ENCODE data around the gene MEIOSIN. TPM values are rescaled to one million over a fixed set of nuclear protein-coding genes. Genes with fewer than 3 reads are reported as not detected.
"Not testable (repeated sequence)": the region's sequence is repeated elsewhere in the genome, so short reads cannot be mapped to it uniquely, and the experiment has no call there.

Gene MEIOSIN
- total RNA-seq, 1 donor from 2014 or later = not detected

DNA sequence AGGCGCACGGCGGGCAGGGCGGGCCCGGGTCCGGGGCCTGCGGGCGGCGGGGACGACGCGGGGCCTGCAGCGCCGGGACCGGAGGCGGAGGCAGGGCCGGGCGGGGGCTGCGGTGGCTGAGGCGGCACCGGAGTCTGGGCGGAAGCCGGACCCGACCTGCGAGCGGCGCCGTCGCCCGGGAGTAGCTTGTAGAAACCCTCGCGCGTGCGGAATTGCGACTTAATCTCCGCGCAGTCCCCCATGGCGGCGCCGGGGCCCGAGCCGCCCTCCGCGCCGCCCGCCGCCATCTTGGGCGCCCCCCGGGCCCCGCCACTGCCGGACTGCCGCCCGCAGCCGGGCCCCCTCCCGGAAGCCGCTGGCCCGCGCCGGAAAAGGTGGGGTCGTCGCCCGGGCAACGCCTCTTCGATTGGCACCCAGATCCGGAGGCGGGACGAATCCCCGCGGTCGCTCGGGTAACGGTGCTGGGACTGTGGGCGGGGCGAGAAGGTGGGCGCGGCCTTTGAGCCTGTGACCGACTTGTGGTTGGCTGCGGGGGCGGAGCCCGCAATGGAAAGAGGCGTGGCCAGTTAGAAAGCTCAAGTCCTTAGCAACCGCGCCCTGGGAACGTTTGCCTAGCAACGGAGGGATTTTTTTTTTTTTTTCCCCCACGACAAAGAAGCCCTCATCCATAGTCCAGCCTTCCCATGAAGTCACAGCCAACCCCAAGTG is 59.4 kb downstream of the MEIOSIN start, which contains the start of gene DMWD:
Gene DMWD, minus strand, starts transcription at position 376 of the 708 bp plus-strand sequence. Its CDS starts 89 bp downstream, at position 287.
- DNase-seq (ENCODE audit: low spot score) (peak; percentile 100), ATAC-seq (peak; percentile 99)

DNA sequence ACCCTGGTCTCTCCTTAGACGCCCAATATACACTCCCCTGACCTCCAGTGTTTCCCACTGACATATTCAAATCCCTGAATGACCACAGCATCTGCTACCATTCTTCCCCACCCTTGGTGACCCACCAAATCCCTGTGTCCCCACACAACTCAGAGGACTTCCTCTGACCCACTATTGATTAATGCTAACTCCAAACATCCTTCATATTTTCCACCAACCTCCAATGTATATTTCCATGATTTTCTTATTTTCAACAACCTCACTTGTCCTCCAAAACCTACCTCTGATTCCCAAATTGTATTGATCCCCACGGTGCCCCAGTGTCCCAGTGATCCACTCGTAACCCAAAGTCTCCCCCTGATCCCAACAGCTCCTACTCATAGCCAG is 59.9 kb downstream of the MEIOSIN start:
- ATAC-seq = no peak
- no peak for DNase-seq (ENCODE audit: low spot score)

DNA sequence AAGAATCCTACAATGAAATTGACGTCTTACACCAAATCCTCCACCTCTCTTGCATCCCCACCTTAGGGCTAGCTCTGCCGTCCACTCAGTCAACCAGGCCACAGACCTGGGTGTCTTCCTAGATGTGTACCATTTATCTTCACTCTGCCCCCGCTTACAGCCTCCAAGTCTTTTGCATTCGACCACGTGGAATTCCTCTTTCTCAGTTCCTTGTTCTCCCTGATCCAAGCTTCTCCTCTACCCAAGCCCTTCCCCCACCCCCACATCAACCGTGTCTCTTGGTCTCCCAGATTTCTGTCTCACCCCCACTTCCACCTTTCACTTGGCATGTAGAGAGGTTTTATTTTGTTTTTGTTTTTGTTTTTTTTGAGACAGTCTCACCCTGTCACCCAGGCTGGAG is 60.6 kb downstream of the MEIOSIN start:
- DNase-seq (ENCODE audit: low spot score) (no peak), ATAC-seq (no peak)

DNA sequence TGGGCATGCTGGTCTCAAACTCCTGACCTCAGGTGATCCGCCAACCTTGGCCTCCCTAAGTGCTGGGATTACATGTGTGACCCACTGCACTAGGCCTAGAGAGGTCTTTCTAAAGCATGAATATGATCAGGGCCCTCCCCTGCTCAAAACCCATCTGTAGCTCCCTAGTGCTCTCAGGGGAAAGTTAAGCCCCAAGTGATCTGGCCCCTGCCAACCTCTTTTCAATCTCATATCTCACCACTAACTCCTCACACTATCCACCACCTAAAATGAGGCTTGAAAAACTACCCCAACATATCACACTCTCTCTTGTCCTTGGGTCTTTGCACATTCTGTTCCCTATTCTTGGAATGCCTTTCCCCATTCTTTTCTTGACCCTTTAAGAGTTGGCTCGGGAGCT is 61.4 kb downstream of the MEIOSIN start:
- DNase-seq (ENCODE audit: low spot score) = no peak

DNA sequence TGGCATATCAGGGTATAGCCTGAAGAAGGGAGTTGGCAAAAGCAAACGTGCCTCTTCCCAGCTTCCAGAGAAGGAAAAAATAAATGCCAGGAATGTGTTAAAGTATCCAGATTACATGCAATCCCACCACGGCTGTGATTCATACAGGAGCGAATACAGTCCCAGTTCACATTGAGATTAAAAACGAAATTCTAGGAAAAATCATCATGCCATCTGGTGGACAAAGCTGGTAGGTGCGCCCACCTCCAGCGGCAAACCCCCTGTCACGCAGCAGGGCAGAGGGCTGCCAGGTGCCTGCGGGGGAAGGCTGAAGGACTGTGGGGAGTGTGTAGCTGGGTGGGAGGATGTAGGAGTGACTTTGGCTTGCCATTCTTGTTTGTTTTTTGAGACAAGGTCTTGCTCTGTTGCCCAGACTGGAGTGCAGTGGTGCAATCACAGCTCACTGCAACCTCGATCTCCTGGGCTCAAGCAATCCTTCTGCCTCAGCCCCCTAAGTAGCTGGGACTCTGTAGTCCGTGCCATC is 65.8 kb downstream of the MEIOSIN start:
- ATAC-seq (peak; percentile 93), DNase-seq (ENCODE audit: low spot score) (no peak)

More for the DNA sequence above, 61.4 kb downstream of the MEIOSIN start:
- no peak for ATAC-seq

DNA sequence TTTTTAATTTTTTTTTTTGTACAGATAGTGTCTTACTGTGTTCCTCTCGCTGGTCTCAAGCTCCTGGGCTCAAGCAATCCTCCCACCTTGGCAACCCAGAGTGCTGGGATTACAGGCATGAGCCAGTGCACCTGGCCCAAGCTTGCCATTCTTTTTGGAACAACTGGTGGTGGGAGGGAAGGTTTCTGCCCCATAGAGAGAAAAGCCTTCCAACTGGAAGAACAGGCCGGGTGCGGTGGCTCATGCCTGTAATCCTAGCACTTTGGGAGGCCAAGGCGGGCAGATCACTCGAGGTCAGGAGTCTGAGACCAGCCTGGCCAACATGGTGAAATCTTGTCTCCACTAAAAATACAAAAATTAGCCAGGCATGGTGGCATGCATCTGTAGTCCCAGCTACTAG is 66.3 kb downstream of the MEIOSIN start:
- not testable (repeated sequence) for DNase-seq (ENCODE audit: low spot score); ATAC-seq

DNA sequence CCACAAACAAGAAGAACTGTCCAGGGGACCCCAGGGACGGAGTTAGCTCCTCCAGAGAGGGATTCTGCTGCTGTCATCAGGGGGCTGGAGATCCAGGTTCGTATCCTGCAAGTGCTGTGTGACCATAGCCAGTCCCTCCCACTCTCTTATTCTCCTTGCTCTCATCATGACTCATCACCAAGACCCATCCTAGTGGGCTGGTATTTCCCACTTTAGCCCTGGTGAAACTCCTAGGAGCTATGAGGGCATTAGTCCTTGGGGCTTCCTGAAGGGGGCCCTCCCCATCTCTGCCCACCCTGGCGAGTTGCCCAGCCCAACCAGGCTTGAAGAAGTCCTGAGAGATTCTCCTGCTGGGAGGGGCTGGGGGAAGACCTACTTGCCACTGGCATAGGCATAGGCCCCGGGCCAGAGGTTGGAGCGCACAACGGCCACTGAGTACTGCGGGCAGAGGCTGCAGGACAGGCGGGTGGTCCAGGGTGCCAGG is 66.9 kb downstream of the MEIOSIN start:
- no peak for ATAC-seq
- no peak for DNase-seq (ENCODE audit: low spot score)

DNA sequence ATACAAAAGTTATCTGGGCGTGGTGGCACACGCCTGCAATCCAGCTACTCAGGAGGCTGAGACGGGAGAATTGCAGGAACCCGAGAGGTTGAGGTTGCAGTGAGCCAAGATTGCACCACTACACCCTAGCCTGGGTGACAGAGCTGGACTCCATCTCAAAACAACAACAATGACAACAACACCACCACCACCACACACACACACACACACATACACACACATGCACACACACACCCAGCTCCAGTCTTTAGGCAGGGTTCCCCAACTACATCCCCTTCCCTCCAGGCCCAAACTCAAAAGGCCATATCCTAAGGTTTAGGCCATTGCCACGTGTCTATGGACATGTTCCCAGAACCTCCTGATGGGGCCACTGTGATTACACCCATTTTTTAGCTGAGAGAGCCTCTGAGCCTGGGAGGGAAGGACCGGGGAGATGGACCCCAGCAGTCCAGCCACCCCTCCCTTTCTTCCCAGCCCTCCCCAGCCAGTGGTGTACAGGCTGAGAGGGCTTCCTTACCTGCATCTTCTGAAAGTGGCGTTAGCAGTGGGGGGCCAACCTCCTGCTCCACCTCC is 68.5 kb downstream of the MEIOSIN start:
- DNase-seq (ENCODE audit: low spot score) = no peak
- ATAC-seq = no peak

DNA sequence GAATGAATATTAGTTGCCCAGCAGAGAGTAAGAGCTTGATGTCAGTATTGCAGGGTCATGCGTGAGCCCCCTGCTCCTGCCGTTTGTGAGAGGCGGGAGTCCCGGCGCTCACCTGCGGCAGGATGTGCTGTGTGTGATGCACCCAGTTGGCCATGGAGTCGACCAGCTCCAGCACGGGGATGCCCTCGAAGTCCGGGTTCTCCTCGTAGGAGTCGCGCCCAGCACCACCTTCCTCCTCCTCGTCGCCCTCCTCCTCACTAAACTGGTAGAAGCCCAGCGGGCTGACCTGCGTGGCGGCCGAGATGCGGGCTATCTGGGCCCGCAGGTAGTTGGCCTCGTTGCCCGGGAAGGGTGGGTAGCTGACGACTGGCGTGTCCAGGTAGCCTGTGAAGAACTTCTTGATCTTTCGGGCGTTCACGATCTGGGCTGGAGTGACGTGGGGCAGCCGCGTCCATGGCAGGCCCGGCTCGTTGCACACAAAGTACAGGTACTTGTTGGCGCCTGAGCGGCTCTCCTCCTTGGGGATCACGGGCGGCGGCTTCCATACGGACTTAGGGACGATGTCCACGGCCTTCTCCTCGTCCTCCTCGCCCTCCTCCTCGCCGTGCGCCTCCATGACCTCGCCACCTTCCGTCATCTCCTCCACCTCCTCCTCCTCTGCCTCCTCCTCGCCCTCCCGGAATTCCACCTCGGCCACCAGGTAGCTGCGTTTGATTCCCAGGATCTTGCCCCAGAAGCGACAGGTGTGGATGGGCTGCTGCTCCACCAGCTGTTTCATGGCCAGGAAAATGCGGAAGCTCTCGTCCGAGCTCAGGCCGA is 71.1 kb downstream of the MEIOSIN start:
- ATAC-seq (no peak), DNase-seq (ENCODE audit: low spot score) (no peak)

DNA sequence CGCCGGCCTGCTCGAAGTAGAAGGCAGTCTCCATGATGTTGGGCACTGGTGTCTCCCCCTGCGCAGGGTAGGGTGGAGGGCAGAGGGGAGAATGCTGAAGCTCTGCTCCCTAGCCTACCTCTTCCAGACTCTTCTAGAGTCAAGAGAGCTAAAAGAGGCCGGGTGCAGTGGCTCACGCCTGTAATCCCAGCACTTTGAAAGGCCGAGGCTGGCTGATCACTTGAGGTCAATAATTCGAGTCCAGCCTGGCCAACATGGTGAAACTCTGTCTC is 71.7 kb downstream of the MEIOSIN start:
- no peak for DNase-seq (ENCODE audit: low spot score)

DNA sequence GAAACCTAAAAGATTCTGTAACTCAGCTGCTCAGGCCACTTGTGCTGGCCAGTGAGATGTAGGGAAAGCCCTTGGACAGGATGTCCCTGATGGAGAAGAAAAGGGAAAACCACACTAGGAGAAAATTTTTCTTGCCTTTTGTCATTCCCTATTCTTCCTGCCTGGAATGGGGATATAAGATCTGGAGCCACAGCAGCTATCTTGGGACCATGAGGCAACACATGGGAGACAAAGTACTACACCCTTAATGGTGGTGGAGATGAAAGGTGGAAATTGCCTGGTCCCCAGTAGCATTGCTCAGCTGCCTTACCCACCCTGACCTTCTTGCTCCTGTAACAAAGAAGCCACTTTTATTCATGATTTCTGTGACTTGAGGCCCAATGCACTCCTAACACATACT is 72.5 kb downstream of the MEIOSIN start:
- no peak for ATAC-seq
- no peak for DNase-seq (ENCODE audit: low spot score)

More for the DNA sequence above, 71.7 kb downstream of the MEIOSIN start:
- no peak for ATAC-seq

DNA sequence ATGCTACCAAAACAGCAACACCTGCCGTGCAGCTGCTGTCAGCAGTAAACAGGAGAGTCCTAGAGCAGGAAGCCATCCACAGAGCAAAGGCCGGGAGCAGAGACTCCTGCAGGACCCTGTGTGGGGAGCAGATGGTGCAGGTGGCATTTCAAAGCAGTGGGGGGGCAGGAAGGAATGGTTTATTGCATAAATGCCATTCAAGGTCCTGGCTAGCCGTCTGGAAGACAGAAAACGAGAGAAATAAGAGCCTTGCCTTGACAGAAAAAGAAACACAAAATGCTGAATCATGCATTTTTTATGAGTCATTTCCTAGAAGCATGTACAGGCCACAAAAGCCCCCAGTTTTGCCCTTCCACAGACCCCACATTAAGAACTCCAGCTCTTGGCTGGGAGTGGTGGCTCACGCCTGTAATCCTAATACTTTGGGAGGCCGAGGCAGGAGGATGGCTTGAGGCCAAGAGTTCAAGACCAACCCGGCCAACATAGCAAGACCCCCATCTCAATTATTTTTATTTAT is 76.5 kb downstream of the MEIOSIN start:
- no peak for ATAC-seq
- no peak for DNase-seq (ENCODE audit: low spot score)

DNA sequence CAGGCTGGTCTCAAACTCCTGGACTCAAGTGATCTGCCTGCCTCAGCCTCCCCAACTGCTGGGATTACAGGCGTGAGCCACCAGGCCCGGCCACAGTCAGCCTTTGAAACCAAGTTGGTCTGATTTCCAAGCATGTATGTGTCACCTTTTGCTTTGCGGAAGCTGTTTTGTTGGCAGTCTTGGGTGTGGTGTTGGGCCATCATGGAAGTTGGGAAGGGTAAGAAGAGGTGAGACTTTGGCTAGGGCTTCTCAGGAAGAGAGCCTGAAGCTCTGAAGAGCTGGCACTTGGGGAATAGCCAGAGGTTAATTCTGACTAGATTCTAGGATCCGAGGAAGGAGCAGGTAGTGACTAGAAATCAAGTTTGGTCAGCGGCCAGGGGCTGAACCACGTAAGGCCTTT is 79.1 kb downstream of the MEIOSIN start:
- DNase-seq (ENCODE audit: low spot score) (no peak), ATAC-seq (no peak)

Other genes with a start within 250 kb of the MEIOSIN start
- gene RTN2, start 236.4 kb upstream of the MEIOSIN start, total RNA-seq = 3.0 TPM
- gene PPM1N, start 235.0 kb upstream of the MEIOSIN start, total RNA-seq = 0.86 TPM
- 21.7 TPM for gene VASP, start 226.0 kb upstream of the MEIOSIN start, total RNA-seq
- gene OPA3, start 148.6 kb upstream of the MEIOSIN start, total RNA-seq = 8.3 TPM
- 1.2 TPM for gene GPR4, start 131.2 kb upstream of the MEIOSIN start, total RNA-seq
- gene EML2, start 94.0 kb upstream of the MEIOSIN start, total RNA-seq = 17.9 TPM
- gene GIPR, start 65.2 kb upstream of the MEIOSIN start, total RNA-seq = 0.18 TPM
- 91.2 TPM for gene SNRPD2, start 41.5 kb upstream of the MEIOSIN start, total RNA-seq
- 7.8 TPM for gene QPCTL, start 40.8 kb upstream of the MEIOSIN start, total RNA-seq
- gene FBXO46, start 2.5 kb upstream of the MEIOSIN start, total RNA-seq = 8.2 TPM
- 12.1 TPM for gene SIX5, start 35.8 kb downstream of the MEIOSIN start, total RNA-seq
- 7.8 TPM for gene DMPK, start 49.1 kb downstream of the MEIOSIN start, total RNA-seq
- 13.9 TPM for gene DMWD, start 59.4 kb downstream of the MEIOSIN start, total RNA-seq
- gene RSPH6A, start 81.9 kb downstream of the MEIOSIN start, total RNA-seq = not detected
- 45.9 TPM for gene SYMPK, start 129.7 kb downstream of the MEIOSIN start, total RNA-seq
- gene FOXA3, start 130.9 kb downstream of the MEIOSIN start, total RNA-seq = 31.6 TPM
- gene IRF2BP1, start 152.7 kb downstream of the MEIOSIN start, total RNA-seq = 19.5 TPM
- gene MYPOP, start 169.2 kb downstream of the MEIOSIN start, total RNA-seq = 5.0 TPM
- not detected for gene NANOS2, start 181.3 kb downstream of the MEIOSIN start, total RNA-seq
- 2.0 TPM for gene NOVA2, start 240.4 kb downstream of the MEIOSIN start, total RNA-seq